ENCODE results near the gene GFOD2.

GFOD2 gene

DNA sequence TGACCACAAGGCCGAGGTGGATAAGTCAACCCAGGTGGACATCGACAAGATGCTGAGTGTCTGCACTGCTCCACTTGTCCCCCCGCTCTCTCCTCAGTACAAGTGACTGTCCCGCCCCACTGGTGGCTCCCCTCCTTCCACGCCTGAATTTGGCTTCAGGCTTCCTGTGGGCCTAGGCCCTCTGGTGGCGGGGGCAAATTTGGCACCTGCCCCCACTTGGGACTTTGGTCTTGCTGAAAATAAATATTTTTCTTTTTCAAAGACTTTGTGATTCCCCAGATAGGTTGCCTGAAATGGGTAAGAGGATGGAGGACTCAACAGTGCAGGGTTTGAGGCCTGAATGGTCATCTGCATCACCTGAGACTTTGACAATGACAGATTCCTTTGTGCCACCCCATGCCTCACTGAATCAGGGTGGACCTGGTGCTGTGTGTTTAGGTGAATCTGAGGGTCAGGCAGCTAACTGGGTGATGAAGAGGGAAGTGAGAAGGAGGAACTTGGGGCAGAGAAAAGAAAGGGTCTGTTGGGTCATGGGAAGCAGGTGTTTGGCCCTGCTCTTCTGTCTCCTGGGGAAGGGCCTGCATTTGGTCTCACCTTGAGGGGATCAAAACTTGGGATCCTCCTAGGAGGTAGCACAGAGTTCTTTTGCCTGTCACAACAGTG lies 50.5 kb downstream of the GFOD2 start:
- DNase-seq = peak; percentile 48

DNA sequence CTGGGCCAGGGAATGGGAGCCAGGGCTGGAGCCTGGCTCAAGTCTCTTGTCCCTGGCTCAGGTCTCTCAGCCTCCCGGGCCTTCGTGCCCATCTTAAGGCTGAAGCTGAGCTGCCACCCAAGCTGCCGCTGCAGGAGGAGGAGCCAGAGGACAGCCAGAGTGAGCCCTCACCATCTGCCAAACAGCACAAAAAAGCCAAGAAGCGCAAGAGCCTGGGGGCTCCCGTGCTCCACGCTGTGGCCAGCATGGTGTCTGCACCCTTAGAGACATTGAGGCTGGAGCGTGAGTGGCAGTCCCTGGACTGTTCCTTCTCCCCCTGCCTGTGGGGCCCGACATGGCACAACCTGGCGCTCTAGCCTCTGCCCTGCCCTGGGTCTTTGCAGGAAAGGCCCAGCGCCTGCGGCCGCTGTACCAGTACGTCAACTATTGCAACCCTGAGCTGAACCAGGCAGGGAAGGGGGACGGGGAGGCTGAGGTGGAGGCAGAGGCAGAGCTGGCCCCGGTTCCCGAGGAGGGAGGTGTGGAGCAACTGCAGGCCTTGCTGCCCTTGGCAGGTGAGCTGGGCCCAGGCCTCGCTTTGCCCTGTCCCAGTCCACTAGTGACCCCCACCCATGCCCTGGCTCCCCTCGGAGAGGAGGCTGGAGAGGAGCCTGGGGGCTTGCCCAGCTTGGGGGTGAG lies 51.2 kb downstream of the GFOD2 start:
- peak; percentile 99 for DNase-seq

DNA sequence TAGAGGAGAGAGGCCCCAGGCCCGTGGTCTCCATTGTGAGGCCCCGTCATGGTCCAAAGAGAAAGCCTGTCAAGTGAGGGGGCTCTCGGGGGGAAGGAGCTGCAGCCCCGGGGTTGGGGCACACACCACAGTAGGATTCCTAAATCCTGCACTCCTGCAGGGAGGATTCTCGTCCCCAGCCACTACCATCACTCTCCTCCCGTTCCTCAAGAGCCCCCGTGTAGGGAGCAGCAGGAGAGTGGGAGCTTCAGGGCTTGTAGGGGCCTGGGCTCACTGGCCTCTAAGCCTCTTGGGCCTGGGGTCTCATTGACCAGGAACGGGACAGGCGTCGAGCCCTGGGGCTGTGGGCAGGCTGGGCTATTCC lies 51.7 kb downstream of the GFOD2 start:
- DNase-seq = no peak

DNA sequence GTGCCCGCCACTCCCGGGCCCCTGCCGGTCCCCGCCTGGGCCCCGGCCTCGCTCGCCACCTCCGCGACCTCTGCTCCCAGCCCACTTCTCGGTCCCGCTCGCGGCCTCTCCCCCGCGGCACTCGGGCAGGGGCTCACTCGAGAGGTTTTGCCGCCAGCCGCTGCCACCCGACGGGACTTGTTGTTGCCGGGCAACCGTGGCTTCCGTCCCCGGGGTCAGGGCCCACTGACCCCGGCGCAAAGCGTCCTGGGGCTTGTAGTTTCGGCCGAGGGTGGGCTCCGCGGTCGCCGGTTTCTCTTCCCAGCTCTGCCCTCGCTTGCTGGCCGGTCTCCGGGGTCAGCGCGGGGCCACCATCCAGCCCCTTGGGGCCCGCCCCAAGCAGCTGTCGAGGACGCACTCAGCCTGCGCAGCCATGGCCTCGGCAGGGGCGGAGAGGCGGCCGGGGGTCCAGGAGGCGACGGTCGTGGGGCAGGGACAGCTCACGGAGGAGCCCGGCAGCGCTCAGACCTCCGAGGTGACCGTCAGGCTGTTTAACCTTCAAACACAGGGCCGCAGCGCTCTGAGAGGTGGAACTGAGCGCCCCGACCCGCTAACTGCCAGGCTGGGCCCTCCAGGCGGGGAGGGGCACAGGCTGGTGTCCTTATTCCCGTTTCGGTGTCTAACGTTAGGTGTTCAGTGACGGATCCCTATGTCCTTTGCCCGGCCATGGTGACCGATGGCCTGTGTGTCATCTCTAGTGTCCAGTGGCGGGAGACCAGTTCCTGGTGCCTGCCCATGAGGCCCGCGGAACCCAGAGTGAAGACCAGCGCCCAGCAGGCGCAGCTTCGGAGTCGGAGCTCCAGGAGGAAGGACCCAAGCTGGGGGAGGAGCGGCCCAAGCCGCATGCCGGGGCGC lies 52.3 kb downstream of the GFOD2 start, which contains the start of the genes C16orf86 and ENKD1:
Gene C16orf86 (plus strand): TSS at position 256 of the 894 bp plus-strand sequence. CDS start 157 bp downstream, at position 413.
Gene ENKD1 (minus strand): TSS at position 192 of the 894 bp plus-strand sequence. CDS start 308 bp downstream, outside the sequence.
- peak; percentile 94 for DNase-seq

DNA sequence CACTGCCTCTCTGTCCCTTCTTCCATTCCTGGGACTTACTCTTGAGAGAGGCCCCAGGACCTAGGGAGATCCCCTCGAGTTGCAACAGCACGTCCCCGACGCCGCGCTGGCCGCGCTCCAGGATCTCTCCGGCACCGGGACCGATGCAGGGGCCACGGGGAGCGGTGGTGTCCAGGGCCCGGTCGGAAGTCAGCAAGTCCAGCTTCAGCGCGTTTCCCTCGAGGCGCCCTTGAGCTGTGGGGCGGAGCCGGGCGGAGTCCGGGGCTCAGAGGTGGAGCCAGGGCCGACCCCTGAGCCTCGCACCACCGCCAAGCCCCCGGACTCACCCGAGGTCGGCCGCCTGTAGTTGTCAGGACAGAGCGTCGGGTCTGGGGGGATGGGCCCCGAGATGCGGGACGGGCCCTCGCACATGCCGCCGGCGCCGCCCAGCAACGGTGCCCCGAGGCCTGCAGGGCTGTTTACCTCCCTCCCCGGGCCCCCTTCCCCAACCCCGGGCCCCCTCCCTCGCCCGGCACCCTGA lies 53.0 kb downstream of the GFOD2 start:
- peak; percentile 58 for DNase-seq

DNA sequence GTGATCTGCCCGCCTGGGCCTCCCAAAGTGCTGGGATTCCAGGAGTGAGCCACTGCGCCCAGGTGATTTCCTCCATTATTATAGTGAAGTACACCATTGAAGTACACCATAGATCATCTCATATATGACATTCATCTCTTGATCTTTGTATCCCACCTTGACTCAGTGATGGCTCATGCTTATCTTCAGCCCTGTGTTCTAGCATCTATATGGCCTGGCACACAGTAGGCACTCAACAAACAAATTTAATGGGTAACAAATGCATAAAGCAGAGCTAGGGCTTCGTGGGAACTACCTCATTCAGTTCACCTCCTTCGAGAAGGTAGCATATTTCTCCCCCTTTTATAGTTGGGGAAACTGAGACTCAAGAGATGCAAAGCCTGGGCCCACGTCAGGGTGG lies 53.5 kb downstream of the GFOD2 start:
- no peak for DNase-seq

DNA sequence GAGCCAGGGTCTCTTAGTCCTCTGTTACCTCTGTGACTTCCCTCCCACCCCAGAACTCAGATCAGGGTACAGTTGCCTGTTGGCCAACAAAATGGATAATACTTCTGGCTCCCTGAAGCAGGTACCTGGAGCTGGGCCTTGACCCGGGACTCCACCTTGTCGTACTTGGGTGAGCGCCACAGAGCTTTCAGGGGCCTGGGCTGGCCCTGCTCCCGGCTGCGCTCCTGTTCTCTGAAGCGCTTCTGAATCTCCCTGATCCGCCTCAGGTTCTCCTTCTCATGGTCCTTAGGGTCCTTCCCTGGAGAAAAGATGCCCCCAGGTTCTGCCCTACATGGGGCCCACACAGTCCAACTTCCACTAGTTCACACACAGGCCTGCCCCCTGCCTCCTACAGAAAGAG lies 54.2 kb downstream of the GFOD2 start:
- no peak for DNase-seq

DNA sequence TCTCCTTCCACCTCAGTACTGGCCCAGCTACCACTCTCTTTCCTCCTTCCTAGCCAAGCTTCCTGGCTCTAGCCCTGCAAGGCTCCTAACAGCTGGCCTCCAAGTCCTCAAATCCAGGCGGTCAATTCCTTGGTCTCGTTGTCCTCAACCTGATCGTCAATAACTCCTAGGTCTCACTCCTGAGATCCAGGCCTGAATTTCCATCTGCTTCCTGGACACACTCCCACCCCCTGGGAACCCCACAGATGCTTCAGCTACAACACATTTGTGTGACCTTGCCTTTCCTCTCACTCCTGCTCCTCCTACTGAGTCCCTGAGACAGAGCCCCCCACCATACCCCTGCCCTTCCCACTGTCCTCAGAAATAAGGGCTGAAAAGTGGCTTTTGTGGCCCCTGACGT lies 54.9 kb downstream of the GFOD2 start:
- DNase-seq = no peak

DNA sequence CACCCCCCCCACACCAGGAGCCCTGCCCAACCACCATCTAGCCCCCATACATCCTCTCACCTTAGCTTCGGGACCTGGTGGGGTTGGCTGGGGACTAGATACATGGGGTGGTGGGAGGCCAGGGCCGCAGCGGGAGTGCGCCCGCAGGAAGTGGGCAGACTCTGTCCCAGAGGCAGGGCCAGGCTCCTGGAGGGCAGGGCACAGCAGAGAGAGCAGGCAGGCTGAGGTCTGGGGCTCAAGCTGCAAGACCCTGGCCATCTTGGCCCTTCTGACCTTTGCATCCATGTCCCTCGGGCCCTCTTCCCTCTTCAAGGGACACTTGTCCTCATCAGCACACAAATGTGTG lies 55.3 kb downstream of the GFOD2 start:
- no peak for DNase-seq

DNA sequence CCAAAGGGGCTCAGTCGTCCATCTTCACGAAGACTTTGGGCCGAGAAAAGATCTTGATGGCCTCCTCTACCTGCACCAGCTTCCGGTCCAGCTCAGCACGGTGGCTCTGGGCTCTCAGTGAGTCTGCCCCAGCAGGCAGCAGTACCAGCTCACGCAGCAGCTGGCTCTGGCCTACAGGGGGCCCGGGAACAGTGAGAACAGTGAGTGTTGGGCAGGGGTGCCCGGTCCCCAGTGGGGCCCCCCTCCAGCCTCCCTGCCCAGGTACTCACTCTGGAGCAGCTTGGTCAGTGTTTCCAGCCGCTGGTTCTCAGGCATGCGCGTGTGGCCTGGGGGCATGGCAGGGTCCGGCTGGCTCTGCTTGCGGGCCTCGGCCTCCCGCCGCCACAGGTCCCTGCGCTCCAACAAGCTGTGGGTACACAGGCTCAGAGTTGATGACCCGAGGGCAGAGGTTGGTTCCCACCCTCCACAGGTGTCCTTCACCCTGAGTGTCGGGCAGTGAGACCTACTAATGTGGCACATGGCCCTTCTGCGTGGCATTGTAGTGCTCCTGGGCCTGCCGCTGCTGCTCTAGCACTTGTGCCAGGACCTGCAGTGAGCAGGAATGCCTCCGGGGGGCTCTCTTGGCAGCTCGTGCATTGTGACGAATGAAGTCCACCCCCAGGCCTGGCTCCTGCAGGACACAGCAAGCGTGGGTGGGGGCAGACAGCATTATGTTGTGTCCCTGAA lies 55.8 kb downstream of the GFOD2 start:
- no peak for DNase-seq

DNA sequence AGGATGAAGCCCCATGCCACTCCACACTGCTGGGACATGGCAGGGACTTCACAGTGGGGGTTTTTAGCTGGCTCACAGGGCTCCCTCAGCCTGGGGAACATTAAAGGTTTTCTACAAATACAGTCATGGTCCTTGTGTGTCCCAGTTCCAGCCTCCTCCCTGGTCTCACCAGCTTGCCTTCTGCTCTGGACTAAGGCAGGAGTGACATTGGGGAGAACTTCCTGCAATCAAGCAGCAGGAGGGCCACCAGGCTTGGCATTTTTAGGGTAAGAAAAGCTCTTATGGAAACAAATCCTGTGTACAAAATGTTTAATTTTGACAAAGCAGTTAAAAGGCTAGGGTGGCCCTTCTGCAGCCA lies 56.5 kb downstream of the GFOD2 start:
- no peak for DNase-seq

DNA sequence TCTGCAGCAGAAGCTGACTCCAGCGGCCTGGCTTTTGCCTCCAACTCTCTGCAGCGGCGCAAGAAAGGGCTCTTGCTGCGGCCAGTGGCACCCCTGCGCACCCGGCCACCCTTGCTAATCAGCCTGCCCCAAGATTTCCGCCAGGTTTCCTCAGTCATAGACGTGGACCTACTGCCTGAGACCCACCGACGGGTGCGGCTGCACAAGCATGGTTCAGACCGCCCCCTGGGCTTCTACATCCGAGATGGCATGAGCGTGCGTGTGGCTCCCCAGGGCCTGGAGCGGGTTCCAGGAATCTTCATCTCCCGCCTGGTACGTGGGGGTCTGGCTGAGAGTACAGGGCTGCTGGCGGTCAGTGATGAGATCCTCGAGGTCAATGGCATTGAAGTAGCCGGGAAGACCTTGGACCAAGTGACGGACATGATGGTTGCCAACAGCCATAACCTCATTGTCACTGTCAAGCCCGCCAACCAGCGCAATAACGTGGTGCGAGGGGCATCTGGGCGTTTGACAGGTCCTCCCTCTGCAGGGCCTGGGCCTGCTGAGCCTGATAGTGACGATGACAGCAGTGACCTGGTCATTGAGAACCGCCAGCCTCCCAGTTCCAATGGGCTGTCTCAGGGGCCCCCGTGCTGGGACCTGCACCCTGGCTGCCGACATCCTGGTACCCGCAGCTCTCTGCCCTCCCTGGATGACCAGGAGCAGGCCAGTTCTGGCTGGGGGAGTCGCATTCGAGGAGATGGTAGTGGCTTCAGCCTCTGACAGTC lies 57.0 kb downstream of the GFOD2 start:
- DNase-seq = no peak

DNA sequence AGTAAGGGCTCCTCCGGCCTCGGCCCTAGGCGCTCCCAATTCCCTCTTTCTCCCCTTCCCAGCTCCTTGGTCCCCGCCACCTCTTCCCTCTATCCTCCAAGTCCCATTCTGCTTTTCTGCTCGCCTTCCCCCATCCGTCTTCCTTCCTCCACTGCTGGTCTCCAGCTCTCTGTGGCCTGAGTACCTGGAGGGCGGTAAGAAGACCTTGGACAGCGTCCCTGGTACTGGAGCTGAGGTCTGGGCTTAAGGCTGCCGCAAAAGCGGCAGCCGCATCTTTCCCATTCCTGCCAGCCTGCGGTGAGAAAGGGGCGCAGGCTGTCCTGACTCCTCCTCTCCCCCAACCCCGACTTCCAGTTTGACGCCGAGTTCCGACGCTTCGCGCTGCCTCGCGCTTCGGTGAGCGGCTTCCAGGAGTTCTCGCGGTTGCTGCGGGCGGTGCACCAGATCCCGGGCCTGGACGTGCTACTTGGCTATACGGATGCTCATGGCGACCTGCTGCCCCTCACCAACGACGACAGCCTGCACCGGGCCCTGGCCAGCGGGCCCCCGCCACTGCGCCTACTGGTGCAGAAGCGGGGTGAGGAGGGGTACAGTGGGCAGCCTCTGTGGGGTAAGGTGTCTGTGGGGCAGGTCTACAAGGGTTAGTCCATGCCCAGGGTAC lies 57.9 kb downstream of the GFOD2 start:
- DNase-seq = no peak

DNA sequence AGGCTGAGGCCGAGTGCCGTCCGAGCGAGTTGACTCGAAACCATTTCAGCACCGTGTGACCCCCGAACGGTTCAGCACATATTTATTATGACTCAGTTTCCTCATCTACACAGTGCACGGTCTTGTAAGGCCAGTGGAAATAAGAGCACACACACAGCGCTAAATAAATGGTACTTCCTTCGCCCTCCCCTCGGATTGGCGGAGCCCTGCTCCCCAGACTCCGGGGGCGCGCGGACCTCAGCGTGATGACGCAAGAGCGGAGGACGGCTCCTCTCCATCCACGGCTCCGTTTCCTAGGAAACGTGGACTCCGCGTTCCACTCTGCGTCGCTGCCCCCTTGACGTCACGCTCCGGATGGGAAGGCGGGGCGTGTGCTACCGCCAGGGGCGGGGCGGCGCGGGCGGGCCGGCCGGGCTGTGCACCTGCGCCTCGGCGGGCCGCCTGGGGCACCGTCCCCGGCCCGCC lies 58.5 kb downstream of the GFOD2 start, which contains the start of gene PARD6A:
Gene PARD6A (plus strand): TSS at position 397 of the 465 bp plus-strand sequence. CDS start 79 bp downstream, outside the sequence.
- DNase-seq = peak; percentile 100

DNA sequence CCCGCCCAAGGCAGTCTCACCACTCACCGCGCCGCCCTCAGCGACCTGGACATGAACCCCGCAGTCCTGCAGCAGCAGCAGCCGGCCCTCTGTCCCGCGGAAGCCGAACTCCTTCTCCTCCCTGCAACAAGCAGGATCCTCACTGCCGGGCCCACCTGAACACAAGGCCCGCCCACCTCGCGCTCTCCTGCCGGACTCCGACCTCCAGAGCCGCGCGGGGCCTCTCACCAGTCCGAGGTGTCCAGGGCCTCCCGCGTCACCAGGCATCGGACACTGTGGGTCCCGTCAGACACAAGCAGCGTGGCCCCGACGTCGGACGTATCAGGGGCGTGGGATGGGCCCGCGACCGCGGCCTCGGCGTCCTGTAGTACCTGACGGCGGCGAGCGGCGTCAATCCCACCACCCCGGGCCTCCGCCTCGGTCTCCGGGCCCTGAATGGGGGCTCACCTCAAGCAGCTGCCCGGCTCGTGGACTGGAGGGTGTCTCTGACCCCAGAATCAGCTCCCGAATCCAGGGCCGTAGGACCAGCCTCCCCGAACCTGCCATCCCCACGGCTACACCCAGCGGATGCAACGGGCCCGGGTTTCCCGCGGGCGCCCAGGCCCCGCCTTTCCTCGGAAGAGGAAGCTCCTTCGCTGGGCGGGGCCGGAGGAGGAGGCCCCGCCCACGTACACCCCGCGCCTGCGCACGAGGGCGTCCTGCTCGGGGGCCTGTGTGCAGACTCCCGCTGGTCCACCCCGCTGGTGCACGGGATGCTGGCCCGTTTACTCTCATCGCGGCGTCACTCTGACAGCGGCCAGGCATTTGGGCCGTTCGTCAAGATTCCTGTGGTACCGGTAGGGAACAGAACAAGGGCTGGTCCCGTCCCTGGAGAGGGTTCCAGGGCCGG lies 59.2 kb downstream of the GFOD2 start, which contains the start of gene ACD:
Gene ACD (minus strand): TSS at position 586 of the 889 bp plus-strand sequence. CDS start 40 bp downstream, at position 546.
- DNase-seq = peak; percentile 97

DNA sequence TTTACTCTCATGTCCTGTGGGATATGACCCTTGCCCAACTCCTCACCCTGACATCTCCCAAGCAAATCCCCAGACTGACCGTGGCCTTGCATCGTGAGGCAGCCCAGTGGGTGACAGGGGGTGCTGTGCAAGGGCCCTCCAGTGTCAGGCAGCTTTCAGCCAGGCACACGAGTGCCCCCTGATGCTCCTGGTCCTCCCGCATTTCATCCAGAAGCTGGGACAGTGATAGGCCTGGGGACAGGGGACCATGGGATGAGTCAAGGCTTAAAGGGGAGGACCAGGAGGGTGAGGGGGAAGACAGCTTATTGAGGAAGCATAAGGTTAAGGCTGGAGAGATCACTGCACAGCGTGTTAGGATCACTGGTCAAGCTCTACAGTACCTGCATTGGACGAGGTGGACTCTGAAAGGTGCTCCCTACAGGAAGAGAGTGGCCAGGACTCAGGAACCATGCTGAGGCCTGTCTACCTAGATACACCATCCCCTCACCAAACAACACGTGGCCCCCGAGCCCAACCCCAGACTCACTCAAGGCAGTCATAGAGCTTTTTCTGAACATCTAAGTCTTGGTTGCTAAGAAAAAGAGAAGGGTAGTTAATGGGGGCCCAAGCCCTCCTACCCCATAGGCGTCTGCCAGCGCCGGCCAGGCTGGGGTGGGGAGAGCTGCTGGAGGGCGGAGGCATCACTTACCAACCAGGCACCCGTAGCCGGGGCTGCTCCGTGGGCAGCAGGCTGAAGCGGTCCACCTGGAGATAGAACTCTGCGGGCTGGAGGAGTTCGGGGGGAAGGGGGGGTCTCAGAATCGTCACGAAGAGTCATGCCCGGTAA lies 60.1 kb downstream of the GFOD2 start:
- no peak for DNase-seq

DNA sequence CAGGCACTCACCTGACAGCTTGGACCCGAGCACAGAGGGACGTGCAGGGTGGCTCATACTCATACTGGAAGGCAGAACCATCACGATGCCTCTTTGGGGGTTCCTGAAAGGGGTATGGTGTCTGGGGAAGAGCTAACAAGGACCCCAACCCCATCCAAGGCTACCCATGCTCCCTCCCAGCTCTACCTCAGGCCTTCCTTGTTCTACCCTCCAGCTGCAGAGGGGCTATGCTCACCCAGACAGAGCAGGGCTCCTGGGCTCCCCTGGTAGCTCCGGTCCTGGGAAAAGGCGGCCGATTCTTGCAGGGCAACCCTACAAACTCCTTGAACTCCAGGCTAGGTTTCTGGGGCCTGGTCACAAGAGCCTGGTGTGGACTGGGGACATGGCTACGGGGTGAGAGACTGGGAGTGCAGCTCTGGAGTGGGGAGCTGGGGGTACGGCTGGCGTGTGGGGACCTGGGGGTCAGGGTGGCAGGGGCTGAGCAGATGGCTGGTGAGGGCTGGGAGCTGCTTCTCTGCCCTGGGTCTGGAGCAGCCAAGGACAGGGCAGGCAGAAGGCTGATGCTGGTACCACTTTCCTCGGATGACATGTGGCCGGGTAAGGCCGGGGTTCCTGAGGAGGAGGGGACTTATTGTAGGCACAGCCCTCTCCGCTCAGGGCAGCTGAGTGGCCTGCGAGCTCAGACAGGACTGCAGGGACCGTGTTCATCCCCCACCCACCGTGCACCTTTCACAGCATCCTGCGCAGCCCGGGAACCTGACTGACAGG lies 61.2 kb downstream of the GFOD2 start:
- no peak for DNase-seq

DNA sequence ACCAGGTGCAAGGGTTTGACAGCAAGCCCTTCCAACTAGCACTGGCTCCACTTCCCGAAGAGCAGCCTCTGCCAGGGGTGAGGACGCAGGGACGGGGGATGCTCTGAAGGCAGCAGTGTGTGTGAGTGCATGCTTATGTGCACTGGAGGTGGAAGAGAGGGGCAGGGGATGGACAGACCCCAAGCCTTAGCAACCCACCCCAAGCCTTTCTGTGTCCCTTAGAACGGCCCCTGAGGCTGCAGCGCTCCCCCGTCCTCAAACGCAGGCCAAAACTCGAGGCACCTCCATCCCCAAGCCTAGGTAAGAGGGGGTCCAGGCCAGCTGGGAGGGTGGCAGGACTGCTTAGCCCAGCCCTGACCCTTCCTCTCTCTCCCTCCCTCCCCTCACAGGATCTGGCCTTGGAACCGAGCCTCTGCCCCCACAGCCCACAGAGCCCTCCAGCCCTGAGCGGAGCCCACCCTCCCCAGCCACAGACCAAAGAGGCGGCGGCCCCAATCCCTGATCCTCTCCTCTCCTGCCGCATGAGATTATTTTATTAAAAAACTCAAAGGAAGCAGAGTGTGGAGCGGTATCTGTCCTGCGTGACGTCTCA lies 62.0 kb downstream of the GFOD2 start:
- no peak for DNase-seq

All from RPMI8226 (cell line).